Body of pancreas (tissue), 4 donors: Measurements from ENCODE around the gene BMP3.

Experiments used
- POLR2A ChIP-seq, 3 donors: fragments of 450-650 bp; IDR thresholded peaks; one replicate each; pipeline ENCODE4 v1.6.1; 2016; ENCODE audit warnings: antibody characterized with exemption in 3 of 3, mild to moderate bottlenecking in 2 of 3
- TF ChIP-seq, protein P1 (sequence below), 7 experiments: fragments of 450-650 bp in 4 of 7; fragments of 200-600 bp in 3 of 7; sonication (generic) in 3 of 7; IDR thresholded peaks; one replicate each; pipeline ENCODE4 v1.5.1; 2016 to 2019; ENCODE audit warnings: antibody characterized with exemption in 7 of 7

DNA sequence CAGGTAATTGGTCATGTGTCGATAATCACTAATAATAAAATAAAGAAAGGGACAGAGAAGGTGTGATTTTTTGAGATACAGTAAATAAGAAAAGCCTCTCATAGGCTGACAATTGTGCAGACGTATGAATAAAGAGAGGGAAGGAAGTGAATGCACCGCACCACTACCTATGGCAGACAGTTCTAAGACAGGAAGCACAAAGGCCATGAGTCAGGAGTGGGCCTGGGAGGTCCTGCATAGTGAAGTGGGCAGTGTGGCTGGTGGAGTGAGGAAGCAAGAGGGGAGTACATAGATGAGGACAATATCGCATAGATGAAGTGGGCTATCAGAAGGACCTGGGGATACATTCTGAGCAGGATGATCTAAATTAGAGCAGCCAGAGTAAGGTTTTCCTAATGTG lies 75.6 kb downstream of the BMP3 start:
- TF ChIP-seq, protein P1, sequence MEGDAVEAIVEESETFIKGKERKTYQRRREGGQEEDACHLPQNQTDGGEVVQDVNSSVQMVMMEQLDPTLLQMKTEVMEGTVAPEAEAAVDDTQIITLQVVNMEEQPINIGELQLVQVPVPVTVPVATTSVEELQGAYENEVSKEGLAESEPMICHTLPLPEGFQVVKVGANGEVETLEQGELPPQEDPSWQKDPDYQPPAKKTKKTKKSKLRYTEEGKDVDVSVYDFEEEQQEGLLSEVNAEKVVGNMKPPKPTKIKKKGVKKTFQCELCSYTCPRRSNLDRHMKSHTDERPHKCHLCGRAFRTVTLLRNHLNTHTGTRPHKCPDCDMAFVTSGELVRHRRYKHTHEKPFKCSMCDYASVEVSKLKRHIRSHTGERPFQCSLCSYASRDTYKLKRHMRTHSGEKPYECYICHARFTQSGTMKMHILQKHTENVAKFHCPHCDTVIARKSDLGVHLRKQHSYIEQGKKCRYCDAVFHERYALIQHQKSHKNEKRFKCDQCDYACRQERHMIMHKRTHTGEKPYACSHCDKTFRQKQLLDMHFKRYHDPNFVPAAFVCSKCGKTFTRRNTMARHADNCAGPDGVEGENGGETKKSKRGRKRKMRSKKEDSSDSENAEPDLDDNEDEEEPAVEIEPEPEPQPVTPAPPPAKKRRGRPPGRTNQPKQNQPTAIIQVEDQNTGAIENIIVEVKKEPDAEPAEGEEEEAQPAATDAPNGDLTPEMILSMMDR (IDR thresholded peaks at IDR 0.05) = no peak
- TF ChIP-seq POLR2A (IDR thresholded peaks at IDR 0.05) = no peak
